NCI-H2227 treated with DMSO at 0.1 percent for 48 hours (cell line): ENCODE data around the gene ANKRD52.
"Not testable (repeated sequence)": the region's sequence is repeated elsewhere in the genome, so short reads cannot be mapped to it uniquely, and the experiment has no call there.

Experiments used
- DNase-seq: peaks from one replicate; lab custom pipeline; 2025; lab: John Stamatoyannopoulos, UW

ANKRD52 gene

DNA sequence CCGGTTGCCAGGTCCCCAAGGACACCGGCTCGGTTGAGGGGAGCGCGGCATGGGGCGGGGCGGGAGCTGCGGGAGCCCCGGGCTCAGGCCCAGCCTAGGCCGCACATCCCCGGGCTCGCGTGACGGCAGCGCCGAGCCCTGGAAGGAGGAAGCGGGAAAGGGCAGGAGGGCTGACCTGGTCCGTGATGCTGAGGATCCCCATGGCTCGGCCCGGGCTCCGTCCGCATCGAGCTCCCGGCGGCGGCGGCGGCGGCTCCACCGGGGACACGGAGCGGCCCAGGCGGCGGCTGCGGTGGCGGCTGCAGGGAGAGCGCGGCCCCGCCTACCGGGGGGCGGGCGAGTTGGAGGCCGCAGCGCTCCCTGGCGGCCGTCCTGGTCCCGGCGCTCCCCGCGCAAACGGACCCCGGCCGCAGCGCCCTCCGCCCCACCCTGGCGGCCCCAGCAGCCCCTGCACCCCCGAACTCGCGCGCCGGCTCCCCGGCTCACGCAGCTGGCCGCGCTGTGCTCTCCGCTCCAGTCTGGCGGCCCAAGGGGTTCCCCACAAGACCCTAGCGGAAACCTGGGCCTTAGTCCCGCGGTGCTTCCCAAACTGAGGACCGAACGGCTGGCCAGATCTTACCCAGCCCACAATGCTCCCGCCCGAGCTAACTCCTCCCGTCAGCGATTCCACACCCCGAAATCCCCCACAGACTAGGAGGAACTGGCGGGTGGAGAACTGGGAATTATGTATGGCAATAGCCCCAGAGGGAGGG is at the start of gene ANKRD52:
ANKRD52 (minus strand) TSS at position 317 of the 752 bp plus-strand sequence; CDS start at position 202, 115 bp downstream.
- DNase-seq: peak; percentile 56

DNA sequence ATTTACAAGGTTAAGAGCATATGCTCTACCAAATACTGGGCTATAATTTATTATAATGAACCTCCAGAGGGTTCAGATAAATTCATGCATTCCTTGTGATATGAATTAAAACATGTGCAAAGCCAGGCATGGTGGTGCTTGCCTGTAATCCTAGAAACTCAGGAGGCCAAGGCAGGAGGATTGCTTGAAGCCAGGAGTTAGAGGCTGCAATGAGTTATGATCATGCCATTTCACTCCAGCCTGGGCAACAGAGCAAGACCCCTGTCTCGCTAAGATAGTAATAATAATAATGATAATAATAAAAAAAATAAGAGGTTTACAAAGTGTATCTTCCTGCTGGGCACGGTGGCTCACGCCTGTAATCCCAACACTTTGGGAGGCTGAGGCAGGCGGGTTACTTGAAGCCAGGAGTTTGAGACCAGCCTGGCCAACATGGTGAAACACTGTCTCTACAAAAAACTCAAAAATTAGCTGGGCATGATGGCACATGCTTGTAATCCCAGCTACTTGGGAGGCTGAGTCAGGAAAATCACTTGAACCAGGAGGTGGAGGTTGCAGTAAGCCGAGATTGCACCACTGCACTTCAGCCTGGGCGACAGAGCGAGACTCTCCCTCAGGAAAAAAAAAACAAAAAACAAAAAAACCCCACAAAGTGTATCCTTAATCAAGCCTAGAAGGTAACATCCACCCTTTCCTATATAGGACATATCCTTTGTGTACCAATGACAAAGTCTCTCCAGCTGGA is 49.2 kb upstream of the ANKRD52 start:
- no peak for DNase-seq

DNA sequence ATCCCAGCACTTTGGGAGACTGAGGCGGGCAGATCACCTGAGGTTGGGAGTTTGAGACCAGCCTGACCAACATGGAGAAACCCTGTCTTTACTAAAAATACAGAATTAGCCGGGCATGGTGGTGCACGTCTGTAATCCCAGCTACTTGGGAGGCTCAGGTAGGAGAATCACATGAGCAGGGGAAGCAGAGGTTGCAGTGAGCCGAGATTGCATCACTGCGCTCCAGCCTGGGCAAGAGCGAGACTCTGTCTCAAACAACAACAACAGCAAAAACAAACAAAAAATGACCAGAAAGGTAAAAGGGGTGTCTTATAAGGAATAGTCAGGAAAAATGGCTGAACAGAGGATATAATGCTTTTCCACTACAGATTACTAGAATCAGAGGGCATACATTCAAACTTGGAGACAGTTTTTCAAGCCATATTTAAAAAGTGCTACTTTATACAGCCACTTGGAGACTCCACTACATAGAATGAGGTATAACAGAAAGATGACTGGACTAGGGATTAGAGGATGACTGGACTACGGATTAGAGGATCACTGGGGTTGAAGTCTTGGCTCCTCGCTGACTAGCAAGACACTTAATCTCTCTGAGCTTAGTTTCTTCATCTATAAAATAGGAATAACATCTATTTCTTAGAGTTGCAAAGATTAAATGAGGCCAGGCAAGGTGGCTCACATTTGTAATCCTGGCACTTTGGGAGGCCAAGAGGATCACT is 46.8 kb upstream of the ANKRD52 start:
- no peak for DNase-seq

DNA sequence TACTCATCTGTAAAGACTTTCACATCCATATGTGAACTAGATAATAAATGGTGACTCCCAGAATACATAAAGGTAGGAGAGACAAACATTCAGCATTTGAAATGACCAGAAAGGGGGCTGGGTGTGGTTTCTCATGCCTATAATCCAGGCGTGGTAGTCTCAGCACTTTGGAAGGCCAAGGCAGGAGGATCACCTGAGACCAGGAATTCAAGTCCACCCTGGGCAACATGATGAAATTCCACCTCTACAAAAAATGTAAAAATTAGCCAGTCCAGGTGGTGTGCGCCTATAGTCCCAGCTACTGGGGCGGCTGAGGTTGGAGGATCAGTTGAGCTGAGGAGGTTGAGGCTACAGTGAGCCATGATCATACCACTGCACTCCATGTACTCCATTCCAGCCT is 46.1 kb upstream of the ANKRD52 start:
- DNase-seq: no peak

DNA sequence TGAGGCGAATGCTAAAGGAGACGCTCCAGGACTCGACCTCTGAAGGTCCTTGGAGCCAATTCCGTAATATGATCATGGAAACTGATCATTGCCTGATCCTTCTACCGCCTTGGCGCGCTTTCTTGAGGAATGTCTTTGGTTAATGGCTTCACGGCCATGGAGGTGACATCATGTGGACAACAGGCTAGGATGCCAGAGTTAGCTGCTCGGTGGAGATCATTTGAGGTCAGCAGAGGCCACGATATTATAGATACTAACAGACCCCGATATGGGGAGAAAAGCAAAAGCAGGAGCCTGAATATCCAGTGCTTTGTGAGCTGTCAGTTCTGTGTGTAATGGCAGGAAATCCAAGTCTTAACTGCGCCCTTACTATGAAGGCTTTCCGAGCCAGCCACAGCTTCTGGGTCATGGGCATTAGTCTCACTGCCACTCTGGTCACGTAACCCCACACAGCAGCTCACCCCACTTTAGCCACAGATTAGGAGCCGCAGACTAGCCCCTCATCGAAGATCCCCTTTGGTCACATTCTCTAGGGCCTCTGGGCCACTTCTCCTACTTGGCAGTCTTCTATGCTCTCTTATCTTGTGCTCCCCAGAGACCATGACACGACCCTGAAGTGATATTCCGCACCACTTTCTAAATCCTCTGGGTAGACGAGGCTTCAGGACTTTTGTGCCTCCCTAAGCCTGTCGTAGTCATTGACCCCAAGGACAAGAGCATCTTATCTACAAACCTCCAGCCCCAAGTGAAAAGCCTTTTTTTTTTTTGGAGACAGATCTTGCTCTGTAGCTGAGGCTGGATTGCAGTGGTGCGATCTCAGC is 42.7 kb upstream of the ANKRD52 start:
- DNase-seq: no peak

DNA sequence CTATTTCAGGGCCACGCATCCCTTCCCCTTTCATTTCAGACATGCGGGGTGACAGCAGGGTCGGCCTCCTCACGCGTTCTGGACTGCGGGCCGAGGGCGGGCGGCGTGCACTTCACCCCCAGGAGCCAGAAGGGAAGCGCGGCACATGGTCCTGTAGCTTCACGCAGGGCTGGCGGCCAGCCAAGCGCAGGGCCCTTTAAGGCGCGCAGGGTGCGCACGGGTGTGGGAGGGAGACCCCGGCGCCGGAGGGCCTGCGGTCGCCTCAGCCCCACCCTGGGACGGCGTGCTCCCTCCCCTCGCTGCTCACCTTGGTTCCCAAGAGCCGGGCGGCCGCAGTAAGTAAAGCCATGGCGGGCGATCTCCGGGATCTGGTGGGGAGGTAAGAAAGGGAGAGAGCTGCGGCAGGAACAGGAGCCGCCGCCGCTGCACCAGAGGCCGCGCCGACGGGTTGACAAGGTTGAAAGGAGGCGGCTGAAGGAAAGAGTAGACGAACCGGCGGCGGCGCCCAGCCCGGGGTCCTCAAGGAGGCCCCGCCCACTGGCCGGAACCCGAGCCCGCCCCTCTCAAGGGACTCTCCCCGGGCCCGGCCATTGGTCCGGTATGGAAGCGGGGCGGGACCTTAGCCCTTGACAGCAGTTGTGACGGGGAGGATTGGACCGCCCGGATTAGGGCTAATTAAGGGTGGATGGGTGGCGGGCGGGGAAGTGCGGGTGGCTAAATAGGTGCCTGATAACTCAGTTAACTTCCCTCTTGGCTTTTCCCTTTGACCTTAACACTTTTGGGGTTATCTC is 41.9 kb upstream of the ANKRD52 start, which contains the start of gene CS:
CS (minus strand) TSS at position 478 of the 791 bp plus-strand sequence; CDS start at position 349, 129 bp downstream.
- peak; percentile 95 for DNase-seq

DNA sequence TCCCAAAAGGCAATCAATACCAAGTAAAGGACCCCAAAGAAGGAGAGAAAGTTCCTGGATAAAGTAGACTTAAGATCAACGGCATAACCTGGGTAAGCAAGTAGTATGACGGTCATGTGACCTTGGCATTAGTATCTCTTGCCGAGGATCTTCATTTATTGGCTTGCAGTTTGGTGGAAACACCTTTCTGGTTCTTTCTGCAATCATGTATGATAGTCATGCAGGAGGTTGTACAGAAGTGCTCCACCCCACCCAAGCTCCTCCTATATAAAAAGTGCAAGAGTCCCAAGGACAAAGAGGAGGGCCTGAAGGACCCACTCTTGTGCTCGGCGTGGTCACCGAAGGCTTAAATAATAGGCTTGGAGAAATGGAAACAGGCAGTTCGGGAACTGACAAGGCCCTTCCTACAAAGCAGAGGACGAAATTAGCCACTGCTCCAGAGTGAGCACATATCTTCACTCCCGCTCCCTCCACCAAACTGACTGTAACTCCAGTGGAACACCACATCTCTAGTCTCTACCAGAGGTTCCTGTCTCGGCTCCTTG is 41.2 kb upstream of the ANKRD52 start:
- peak; percentile 23 for DNase-seq

DNA sequence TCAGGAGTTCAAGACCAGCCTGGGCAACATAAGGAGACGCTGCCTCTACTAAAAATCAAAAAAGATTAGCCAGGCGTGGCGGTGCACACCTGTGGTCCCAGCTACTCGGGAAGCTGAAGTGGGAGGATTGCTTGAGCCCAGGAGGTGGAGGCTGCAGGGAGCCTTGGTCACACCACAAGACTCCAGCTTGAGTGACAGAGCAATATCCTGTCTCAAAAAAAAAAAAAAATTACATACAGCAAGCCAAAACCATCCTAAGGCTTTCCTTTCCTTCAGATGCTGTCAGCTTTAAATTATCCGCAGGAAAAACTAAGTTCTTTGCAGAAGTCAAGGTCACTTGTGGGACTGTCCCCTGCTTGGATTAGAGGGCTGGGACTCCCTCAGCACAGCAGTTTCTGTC is 40.6 kb upstream of the ANKRD52 start:
- DNase-seq: no peak

DNA sequence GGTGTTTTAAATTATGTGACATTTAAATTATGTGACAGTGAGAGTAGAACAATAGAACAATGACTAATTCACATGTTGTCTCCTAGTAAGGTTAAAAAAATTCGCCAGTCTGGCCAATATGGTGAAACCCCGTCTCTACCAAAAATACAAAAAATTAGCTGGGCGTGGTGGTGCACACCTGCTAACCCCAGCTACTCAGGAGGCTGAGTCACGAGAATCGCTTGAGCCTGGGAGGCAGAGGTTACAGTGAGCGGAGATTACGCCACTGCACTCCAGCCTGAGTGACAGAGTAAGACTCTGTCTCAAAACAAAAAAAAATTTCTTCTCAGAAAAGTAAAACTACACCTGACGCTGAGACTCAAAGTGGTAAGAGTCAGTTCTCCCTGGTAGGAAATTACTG is 39.2 kb upstream of the ANKRD52 start:
- DNase-seq: no peak

DNA sequence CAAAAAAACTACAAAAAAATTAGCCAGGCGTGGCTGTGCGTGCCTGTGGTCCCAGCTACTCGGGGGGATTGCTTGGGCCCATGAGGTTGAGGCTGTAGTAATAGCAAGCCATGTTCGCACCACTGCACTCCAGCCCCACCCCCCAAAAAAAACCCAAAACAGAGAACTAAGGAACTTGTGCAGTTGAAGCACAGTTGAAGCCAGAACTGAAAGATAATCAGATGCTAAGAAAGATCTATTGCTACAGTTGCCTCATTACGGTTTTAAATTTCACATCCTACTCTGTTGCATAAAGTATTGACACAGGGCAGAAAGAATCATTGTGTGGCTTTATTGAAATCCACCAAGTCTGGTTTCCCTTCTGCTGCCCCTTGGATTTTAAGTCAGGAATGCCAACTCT is 38.1 kb upstream of the ANKRD52 start:
- DNase-seq: no peak

DNA sequence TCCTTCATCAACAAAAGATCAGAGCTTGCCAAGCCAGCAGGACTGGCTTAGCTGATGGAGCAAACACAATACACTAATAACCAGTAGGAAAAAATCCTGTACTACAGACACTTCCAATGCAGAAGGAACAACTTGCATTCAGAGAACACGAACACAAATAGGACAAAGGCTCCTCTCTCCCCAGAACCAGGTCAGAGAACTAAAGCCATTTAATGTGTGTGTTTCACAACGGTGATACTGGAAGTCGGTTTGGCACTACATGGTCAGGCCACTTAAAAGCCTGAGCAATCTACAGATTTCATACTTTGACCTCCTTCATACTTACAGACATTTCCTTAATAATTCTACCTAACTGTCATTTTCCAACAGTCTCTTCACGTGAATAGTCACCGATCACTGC is 35.6 kb upstream of the ANKRD52 start:
- no peak for DNase-seq

DNA sequence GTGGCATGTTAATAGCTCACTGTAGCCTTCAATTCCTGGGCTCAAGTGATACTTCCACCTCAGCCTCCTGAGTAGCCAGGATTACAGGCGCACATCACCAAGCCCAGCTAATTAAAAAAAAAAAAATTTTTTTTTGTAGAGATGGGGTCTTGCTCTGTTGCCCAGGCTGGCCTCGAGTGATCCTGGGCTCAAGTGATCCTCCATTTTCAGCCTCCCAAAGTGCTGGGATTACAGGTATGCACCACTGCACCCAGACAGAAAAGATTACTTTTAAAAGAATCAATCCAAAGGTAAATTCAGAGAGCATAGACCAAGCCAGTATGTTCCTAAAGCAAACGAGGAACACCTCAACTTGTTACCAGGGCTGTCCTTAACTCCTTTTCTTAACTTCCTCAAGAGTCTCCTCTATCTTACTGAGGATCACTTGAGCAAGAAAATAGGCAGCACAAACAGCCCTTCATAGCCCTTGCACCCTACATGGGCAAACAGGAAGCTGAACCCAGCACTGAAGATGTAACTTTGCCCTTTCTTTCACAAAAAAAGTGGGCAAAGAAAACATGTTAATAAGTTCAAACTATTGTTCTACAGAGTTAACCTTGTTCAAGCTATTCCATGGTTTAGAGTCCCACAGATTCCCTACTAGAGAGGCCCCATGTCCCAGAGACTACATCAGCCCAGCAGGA is 30.7 kb upstream of the ANKRD52 start:
- no peak for DNase-seq

DNA sequence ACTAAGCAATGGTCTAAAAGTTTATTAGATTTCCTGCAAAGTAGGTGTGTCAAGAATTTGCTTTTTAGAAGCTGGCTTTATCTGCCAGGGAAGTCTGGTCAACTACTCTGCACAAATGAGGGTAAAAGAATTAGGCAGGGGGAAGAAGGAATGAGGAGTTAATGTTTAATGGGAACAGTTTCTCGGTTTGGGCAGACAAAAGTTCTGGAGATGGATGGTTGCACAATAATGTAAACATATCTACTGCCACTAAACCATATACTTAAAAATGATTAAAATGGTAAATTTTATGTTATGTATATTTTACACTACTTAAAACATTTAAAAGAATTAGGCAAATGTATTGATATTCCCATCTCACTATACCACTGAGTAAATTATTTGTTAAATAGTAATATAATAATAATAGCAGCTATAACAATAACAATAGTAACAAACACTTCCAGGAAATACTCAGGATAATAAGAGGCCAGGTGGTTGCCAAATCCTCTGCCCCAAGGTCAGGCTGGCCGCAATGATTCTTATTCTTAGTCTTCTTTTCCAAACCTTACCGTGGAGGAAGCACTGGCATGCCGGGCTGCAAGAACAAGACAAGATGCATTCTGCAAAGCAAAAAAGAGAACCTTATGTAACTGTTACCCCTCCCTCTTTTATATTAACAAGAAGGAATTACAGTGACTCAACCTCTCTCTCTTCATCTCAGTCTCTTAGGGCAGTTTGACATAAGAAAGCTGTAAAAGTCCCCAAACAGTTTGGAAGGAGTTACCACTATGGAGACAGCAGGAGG is 28.1 kb upstream of the ANKRD52 start:
- no peak for DNase-seq

DNA sequence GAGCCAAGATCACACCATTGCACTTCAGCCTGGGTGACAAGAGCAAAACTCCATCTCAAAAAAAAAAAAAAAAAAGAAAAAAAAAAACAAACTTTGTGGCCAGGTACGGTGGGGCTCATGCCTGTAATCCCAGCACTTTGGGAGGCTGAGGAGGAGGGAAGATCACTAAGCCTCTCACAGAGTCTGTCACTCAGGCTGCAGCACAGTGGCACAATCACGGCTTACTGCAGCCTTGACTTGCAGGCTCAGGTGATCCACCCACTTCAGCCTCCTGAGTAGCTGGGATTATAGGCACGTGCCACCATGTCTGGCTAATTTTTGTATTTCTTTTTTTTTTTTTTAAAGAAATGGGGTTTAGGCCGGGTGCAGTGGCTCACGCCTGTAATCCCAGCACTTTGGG is 26.1 kb upstream of the ANKRD52 start:
- not testable (repeated sequence) for DNase-seq

DNA sequence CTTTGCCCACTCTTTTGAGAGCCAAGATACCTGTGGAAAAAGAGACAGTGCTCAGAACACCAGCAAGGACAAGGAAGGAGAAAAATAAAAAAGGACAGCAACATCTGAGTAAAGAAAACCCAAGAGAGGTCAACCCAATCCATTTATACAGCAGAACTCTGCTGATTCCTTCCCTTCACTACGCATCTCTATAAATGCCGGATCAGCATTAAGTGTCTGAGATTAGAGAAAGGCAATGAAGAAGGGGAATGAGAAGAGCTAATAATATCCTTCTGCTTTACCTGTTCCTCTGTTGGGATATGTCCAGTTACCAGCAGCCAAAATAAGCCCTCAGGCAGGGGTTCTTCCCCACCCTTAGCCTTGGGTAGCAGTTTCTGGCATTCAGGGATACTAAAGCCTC is 24.4 kb upstream of the ANKRD52 start:
- DNase-seq: no peak

DNA sequence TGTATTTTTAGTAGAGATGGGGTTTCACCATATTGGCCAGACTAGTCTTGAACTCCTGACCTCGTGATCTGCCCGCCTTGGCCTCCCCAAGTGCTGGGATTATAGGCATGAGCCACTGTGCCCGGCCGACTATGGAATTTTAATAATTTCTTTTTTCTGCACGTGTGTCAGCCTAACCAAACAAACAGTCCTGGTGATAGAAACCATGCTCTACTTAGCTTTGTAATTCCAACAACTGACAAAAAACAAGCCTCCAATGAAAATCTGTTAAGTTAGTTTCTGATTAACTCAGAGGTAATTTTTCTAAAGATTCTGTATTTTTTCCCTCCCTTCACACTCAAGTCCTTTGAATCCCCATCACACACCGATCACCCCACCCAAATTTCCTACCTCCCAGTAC is 23.8 kb upstream of the ANKRD52 start:
- no peak for DNase-seq

DNA sequence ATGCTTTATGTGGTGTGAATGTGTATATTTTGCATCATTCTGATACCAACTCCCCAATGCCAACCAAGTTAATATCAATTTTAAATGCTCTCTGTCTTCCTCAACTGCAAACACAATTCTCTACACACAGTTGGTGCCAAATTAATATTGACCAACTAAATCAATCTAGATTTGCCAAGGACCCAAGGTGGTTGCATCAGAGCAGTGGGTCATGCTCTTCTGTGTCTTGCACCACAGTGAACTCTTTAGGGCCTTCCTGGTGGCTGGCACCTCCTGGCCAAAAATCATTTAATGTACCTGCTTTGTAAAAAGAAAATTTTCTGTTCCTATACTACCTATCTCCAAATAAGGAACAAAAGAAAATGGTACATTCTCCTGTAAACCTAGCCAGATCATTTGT is 22.7 kb upstream of the ANKRD52 start:
- no peak for DNase-seq

DNA sequence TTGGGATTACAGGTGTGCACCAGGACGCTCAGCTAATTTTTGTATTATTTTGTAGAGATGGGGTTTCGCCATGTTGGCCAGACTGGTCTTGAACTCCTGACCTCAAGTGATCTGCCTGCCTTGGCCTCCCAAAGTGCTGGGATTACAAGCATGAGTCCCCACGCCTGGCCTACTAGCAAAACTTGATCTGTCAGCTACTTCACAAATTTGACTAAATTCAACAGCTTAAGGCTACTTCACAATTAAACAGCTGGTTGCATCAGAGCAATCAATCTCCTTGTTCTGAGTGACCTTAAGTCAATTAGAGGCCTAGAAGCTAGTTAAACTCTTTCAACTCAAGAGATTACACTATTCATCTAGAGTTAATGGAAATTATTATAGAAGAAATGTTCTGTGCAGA is 20.7 kb upstream of the ANKRD52 start:
- DNase-seq: no peak

DNA sequence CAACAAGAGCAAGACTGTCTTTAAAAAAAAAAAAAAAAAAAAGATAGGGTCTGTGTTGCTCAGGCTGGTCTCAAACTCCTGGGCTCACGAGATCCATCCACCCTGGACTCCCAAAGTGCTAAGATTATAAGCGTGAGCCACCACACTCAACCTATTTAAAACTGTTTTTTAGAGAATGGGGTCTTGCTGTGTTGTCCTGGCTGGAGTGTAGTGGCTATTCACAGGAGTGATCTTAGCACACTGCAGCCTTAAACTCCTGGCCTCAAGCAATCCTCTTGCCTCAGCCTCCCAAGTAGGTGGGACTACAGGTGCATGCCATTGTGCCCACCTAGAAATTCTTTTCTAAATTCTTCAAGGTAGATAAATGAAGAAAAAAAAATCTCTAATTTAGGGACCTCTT is 16.1 kb upstream of the ANKRD52 start:
- no peak for DNase-seq
